Prostate gland (tissue), 2 donors: Measurements from ENCODE around the gene HDAC4.

Source experiments
- POLR2AphosphoS5 ChIP-seq: sonication (generic); formaldehyde crosslinking; IDR thresholded peaks from one replicate; pipeline ENCODE4 v1.6.1; 2017; ENCODE audit warnings: antibody characterized with exemption
- TF ChIP-seq, protein P1 (sequence below), 4 experiments: fragments of 200-600 bp in 2 of 4; fragments of 450-650 bp in 2 of 4; sonication (generic) in 2 of 4; IDR thresholded peaks; 1 replicate in 3 of 4; 2 replicates in 1 of 4; pipeline ENCODE4 v1.5.1; 2016 to 2019; ENCODE audit warnings: antibody characterized with exemption in 4 of 4, mild to moderate bottlenecking in 2 of 4, moderate library complexity in 2 of 4

- TF ChIP-seq, protein P1, sequence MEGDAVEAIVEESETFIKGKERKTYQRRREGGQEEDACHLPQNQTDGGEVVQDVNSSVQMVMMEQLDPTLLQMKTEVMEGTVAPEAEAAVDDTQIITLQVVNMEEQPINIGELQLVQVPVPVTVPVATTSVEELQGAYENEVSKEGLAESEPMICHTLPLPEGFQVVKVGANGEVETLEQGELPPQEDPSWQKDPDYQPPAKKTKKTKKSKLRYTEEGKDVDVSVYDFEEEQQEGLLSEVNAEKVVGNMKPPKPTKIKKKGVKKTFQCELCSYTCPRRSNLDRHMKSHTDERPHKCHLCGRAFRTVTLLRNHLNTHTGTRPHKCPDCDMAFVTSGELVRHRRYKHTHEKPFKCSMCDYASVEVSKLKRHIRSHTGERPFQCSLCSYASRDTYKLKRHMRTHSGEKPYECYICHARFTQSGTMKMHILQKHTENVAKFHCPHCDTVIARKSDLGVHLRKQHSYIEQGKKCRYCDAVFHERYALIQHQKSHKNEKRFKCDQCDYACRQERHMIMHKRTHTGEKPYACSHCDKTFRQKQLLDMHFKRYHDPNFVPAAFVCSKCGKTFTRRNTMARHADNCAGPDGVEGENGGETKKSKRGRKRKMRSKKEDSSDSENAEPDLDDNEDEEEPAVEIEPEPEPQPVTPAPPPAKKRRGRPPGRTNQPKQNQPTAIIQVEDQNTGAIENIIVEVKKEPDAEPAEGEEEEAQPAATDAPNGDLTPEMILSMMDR (IDR thresholded peaks at IDR 0.05) = no peak
- TF ChIP-seq POLR2AphosphoS5 = no peak
Observed at GRCh38 chr2:239251971-239252370, 148.8 kb downstream of the HDAC4 start.
